ENCODE results near the gene EXOC7. TPM values are rescaled to one million over a fixed set of nuclear protein-coding genes. Genes with fewer than 3 reads are reported as not detected.

Gene EXOC7
- total RNA-seq, 1 donor from 2014 or later = 82.2 TPM

DNA sequence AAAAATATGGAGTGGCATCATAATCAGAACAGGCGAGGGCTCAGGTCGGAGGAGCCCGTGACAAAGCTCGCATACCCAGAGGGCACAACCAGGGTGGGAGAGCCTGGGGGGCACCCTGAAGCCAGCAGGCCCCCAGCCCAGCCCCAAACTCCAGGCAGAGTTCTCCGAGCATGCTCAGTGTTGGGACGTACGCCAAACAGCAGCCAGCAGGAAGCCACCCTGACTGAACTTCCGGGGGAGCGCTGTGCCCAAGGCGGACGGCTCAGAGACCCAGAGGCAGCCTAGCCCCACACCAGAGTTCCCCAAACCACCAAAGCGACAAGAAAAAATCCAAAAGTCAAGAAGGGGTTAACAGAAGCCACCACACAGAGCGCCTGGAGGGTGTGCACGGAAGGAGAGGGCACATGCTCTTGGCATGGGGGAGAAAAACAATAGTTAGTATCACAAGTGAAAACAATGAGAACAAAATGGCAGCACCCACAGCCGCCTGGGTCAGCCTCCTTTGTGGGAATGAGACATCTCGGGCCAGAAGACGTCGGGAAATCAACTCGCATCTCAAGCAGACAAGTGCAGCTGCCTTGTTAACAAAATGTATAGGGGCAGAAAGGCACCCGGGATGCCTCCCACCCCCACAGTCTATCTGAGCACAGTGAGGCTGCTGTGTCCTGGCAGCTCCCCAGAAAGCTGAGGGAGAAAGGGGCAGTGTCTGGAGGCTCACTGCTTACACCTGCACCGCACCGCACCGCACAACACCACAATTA is 11.9 kb downstream of the EXOC7 start:
- intact Hi-C loops (cut with micrococcal nuclease) = no loop called here
- ATAC-seq (no peak), DNase-seq (no peak)

DNA sequence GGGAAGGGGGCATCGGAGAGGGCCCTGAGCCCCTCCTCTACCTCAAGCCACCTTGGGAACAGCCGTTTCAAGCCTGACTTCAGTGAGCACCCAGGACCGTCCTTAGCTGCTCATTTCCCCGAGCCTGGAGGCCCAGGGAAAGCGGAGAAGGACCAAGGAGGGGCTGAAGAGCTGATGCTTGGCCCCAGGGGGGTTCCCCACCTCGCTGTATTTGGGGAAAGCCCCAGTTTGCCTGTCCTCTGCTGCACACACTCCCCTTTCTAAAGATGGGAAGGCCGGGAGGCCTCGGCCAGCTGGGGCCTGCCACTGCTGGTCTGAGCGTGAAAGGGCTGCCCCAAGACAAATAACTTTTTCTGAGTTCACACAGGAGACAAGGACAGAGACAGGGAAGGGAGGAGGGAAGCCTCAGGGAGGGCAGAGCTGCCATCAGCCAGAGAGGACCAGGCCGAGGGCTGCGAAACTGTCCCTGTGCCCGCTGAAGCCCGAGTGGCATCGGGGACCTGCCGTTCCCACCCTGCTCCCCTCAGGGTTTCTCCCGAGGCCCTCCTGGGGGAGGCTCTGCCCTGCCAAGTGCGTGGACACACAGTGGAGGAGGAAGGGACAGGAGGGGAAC is 13.0 kb downstream of the EXOC7 start:
- intact Hi-C loops (cut with micrococcal nuclease) = no loop called here
- DNase-seq = no peak
- no peak for ATAC-seq

DNA sequence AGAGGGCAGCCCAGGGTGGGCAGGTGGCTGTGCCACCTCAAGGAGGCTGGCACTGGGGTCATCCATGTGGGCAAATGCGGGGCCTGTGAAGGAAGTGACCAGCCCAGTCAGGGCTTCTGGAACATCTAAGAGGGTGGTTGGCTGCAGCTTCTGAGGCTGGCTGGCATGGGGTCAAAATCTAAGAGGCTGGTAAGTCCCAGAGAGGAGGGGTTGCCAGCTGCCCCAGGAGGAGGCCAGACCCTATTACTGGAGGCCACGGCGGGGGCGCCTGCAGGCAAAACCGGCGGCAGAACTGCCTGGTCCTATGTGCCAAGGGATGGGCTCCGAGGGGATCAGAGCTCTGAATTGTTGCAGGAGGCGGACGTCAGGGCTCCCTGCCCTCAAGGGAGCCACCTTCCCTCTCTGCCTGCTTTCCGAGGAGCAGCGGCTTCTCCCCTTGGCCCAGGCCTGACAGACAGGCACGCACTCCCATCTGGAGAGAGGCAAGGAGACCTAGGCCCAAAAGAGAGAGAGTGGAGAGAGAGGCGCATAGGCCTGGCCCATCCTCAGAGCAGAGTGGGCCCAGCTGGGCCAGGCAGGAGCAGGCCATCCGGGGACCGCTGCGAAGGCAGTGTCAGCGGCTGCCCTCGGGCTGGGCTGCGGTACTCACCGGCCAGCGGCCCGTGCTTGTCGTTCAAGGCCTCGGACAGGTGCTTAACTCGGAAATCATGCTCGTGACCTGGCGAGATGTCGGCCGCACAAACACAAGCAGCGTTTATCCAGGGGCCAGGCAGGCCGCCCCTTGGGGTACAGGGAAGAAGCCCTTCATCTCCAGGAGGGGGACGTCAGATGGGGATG is 13.7 kb downstream of the EXOC7 start:
- ATAC-seq = peak; percentile 66
- intact Hi-C loops (cut with micrococcal nuclease) = no loop called here
- DNase-seq = no peak

DNA sequence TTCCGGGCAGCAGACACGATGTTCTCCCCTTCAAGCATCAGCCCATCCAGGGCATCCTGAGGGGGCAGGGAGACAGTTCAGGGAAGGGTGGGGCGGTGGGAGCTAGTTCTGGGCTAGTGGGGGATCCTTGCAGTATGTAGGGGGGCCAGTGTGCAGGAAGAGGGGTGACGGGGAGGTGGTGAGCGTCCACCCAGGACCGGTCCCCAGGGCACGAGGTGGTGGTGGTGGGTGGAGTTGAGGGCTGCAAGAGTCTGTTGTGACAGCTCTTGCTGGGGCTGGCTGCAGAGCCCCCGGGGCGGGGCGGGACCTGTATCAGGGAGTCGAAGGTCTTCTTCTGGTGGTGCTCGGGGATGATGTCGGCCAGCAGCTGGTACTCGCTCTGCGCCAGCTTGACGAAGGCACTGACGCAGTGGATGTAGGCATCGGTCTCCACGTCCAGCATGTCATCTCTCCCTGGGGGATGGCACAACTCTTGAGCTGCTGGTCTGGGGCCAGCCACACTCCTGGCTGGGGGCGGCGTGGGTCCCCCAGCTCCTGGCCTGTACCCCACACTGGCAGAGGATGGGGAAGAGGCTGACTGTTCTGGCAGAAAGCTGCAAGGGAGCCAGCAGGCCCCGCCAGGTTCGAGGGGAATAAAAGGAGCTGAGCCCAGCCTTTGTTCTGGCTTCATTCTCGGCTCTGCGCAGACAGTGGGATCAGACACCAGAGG is 14.6 kb downstream of the EXOC7 start:
- ATAC-seq (no peak), DNase-seq (no peak)
- intact Hi-C loops (cut with micrococcal nuclease) = no loop called here

DNA sequence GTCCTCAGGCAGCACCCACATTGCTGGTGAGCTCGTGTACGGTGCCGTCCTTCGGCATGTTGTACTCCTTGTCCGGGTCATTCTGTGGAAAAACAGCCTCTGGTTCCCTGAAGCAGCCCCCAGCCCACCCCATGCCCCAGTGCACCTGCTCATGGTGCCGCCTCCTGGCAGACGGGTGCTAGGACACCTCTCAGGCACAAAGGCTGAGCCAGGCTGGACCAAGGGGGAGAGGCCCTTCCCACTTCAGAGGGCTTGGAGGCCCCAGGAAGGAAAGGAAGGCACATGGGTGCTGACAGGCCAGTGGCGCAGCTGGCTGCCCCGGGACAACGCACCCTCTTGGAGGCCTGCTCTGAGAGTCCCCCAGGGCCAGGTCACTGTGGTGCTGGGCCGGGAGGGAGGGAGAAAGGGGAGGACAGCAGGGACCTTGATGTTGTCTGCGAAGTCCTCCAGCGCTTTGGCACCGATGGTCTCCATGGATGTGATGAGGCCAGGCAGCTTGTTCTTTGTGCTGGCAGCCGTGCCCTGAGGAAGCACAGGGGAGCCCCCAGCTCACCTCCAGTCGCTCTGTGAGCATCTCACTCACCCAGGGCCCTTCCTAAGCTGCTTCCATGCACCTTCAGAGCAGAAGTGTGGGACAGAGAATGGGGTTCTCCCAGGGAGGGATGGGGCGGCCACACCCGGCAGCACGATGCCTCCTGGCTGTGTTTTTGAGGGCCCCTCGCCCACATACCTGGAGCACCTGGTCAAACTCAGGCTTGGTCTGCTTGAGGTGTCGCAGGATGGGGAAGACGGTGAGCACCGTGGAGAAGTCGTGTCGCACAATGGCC is 15.3 kb downstream of the EXOC7 start:
- intact Hi-C loops (cut with micrococcal nuclease) = no loop called here
- ATAC-seq = no peak
- no peak for DNase-seq

DNA sequence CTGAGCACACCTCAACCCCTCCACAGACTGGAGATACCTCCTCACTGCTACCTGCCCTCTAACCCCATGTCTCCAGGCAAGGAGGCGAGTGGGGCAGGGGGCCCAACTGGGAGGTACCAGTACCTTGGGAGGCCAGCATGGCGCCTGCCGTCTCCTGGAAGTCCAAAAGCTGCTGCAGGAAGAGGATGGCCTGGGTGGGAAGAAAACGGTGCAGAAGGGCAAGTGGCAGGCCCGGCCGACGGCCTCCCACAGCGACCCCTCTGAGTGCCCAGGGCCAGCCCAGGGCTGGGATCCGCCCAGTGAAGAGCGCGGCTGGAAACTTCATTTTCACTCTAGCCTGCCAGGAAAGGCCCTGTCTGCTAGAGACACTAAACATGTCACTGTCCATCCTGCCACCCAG is 16.1 kb downstream of the EXOC7 start:
- DNase-seq (no peak), ATAC-seq (no peak)
- intact Hi-C loops (cut with micrococcal nuclease) = no loop called here

DNA sequence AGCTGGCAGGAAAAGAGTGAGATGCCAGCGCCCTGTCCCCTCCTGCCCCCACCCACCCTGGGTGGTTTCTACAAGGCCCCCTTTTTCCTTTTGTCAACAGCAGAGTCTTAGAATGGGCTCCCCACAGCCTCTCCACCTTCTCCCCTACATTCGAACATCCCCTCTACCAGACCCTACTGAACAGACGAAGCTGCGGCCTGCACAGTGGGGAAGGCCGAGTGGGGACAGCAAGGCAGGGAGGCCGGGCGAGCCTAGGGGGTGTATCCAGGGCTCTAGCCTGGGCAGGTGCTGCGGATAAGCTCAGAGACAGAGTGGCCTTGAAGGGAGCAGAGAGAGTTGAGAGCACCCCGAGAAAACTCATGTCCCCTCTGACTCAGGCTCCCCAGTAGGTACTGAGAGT is 17.2 kb downstream of the EXOC7 start:
- intact Hi-C loops (cut with micrococcal nuclease) = no loop called here
- ATAC-seq (no peak), DNase-seq (no peak)

DNA sequence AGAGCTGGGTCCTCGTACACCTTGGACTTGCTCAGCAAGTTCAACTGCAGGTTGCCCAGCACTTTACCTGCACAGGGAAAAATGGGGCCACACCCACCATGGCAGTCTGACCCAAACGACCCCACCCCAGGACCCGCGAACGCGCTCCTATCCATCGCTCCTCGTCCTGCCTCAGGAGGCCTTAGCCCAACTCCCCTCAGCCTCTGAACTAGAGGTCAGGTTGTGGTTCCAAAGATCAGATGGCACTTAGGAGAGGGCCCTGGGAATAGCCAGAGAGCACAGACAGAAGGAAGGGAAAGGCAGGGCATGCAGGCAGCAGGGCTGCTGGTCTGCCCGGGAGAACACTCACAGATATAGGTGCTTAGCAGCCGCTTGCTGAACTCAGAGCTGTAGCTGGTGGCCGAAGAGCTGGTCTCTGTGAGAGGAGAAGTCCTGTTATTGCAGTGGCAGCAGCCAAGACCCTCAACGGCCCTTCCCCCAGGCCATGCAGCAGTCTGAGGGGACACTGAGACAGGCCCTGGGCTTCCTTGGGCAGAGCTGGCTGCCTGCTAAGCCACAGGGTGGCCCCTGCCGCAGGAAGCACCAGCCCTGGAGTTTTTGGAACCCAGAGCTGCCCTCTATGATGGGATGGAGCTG is 17.7 kb downstream of the EXOC7 start:
- no peak for ATAC-seq
- intact Hi-C loops (cut with micrococcal nuclease) = no loop called here
- DNase-seq = no peak

DNA sequence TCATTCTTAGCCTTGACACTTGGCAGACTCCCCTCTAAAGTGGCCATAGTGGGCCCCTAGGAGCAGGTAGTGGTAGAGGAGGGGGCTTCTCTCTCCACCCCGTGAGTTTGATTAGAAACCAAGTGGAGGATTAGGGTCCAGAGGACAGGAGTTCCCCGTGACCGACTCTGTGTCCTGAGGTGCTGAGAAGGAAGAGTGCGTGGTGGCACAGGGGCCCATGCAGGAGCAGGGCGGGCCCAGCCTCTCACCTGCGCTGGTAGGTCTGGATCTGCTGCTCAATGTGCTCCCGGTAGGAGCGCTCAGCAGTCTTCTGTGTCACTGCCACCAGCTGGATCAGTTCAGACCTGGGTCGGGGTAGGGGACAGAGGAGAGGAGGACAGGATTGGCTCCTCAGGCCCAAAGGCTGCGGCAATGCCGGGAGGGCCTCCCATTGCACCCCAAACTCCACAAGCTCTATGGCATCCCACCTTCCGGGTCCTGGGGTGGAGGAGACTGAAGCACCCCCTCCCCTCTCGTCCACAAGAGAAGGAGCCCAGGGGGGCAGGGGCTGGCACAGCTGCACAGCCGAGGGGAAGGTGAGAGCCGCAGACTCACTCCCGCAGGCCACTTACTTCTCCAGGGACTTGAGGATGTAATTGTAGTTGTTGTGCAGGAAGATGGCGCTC is 18.4 kb downstream of the EXOC7 start:
- DNase-seq (no peak), ATAC-seq (no peak)
- intact Hi-C loops (cut with micrococcal nuclease) = no loop called here

DNA sequence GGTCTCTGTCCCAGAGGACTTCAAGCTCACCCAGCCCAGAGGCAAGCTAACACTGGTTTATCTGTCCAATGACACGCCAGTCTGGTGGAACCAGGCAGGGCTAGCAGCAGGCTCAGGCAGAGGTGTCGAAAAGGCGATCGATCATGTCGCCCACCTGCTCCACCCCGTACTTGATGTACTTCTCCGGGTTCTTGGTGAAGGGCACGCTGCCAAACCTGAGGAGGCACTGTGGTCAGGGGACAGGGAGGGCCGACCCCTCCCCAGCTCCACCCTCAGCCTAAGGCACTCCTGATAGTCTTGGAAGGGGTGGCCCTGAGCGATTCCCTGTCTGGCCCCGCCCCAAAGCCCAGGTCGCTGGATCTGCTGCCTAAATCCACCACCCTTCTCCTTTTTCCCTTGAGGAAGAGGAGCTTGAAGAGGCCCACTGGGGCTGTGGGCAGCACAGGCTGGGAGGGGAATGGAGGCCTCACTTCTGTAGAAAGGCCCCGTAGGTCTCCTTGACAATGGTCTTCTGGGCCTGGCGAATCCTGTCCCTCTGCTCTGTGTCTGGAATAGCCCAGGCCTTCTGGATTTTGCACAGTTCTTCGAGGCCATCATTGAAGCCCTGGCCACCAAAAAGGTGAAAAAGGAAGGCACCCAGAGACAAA is 19.9 kb downstream of the EXOC7 start:
- ATAC-seq = no peak
- intact Hi-C loops (cut with micrococcal nuclease) = no loop called here
- DNase-seq = no peak

DNA sequence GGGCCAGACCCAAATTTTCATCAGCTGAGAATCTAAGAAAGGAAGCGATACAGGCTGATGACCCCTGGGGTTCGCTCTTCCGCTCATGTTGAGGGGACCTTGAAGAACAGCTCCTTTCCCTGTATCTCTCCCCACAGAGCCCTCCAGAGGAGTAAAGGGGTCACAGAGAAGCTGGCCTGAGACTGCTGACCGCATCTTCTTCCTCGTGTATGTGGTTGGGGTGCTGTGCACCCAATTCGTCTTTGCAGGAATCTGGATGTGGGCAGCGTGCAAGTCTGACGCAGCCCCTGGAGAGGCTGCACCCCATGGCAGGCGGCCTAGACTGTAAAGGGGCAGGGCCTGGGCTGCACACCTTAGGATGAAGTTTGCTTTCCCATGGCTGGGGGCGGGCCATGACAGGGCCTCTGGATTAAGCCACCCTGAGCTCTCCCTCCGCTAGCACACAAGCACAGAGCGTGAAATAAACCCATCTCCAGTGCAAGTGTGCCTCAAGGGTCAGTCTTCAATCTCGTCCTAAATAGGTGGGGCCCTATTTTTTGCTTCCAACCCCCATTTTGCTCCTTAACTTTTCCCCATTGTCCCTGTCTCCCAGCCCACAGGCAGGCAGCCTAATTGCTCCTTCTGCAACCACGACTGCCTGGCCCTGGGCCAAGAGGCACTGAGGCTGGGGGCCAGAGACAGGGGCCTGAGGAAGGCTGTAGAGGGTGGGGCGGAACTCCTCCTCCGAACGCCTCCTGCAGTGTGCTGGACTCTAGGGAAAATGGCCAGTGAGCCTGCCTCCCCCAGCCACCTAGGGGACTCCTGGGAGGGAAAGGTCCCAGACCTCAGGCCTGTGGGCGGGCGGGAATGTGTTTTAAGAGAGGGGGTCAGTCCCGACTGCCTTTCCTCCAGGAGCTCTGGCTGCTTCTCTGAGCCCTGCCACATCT is 21.0 kb downstream of the EXOC7 start:
- DNase-seq (no peak), ATAC-seq (no peak)
- intact Hi-C loops (cut with micrococcal nuclease) = no loop called here

DNA sequence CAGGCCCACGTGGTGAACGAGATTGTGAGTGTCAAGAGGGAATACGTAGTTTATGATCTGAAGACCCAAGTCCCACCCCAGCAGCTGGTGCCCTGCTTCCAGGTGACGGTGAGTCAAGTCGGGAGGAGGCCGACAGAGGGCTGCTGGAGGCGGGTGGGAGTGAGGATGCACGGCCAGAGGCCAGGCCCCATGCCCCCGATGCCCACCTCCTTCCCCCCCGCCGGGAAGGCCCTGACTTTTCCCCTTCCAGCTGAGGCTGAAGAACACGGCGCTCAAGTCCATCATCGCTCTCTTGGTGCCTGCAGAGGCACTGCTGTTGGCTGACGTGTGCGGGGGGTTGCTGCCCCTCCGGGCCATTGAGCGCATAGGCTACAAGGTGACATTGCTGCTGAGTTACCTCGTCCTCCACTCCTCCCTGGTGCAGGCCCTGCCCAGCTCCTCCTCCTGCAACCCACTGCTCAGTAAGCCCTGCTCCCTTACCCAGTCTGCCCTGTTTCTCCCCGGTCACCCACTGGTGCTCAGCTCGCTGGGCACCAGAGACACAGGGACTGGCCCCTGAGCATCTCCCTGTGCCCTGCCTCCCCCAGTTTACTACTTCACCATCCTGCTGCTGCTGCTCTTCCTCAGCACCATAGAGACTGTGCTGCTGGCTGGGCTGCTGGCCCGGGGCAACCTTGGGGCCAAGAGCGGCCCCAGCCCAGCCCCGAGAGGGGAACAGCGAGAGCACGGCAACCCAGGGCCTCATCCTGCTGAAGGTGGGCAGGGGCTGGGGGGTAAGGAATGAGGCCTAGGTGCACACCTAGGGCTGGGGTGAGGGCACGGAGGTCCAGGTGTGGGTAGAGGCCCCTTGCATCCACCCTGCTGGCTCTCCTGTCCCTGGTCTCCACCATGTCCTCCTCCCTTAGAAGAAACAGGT is 22.0 kb downstream of the EXOC7 start:
- DNase-seq (no peak), ATAC-seq (peak; percentile 5)
- intact Hi-C loops (cut with micrococcal nuclease) = no loop called here

DNA sequence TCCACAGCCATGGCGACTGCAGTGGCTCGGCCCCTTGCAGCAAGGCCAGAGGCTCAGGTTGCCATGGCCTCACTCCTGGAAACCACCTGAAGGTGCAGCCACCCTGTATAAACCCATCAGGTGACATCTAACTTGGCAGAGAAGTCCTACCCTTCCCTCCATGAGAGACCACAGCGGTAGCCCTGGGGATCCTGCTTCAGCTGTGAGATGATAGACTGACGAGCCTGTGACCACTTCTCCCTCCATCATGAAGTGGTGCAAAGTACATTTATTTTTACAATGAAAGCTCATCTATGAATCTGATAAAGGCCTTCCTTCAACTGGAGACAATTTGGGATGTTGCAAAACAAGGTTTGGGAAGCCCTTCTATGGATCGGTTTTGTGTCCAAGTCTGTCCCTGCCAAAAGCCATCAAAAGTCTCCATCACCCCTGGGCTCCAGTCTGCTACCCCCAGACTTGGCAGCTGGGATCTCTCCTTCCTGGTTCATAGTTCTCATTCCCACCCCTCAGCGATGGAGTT is 22.8 kb downstream of the EXOC7 start:
- ATAC-seq (peak; percentile 7), DNase-seq (no peak)
- intact Hi-C loops (cut with micrococcal nuclease) = no loop called here

DNA sequence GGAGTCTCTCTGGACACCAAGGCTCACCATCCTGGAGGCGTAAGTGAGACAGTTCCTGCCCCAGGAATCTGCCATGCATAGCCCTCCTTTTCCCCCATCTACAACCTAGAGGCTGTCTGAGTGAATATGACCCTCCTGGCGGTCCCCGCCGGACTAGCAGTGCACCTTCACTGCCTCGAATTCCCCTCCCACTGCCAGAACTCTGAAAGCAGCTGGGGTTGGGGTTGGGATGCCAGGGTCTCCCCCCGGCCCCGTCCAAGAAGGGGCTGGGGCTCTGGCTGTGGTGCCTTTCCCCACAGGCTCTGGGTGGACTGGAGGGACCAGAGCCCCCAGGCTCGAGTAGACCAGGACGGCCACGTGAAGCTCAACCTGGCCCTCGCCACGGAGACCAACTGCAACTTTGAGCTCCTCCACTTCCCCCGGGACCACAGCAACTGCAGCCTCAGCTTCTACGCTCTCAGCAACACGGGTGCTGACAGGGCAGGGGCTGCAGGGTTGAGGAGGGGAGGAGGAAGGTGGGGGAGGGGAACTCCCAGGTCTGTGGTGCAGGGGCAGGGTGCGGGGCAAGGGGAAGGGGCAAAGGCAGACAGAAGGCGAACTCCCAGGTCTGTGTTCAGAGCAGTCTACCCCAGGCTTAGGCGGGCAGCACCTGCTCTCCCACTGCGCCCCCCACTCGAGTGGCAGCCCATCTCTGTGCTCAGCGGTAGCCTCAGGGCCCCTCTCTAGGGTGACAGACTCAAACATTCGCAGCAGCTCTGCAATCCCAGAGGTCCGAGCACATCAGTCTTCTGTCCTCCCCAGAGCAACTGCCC is 23.4 kb downstream of the EXOC7 start:
- intact Hi-C loops (cut with micrococcal nuclease) = no loop called here
- DNase-seq (no peak), ATAC-seq (peak; percentile 8)

Measured in left ventricle myocardium superior (tissue), 1 donor.